ENCODE measurements around the gene EPS15.

- no peak for TF ChIP-seq CTCF (optimal IDR thresholded peaks at IDR 0.05 in 1 of 3, IDR thresholded peaks at IDR 0.05 in 1 of 3, conservative IDR thresholded peaks at IDR 0.05 in 1 of 3; ENCODE audit: extremely low read depth in 1 of 3, insufficient read depth in 2 of 3, low read length in 3 of 3)
- TF ChIP-seq EZH2 (IDR thresholded peaks at IDR 0.05; ENCODE audit: low read length): no peak
Measured at GRCh38 chr1:51433269-51433971, 85.6 kb downstream of the EPS15 start.

Measured in keratinocyte (primary cell).